GM21515 (cell line): ENCODE data around the gene MUC4.
"Not testable (repeated sequence)": the region's sequence is repeated elsewhere in the genome, so short reads cannot be mapped to it uniquely, and the experiment has no call there.

Experiments used
- ATAC-seq: cut with Tn5 transposase; IDR thresholded peaks from one replicate; pipeline ENCODE4 v1.9.1; 2021; ENCODE audit not compliant: unreplicated experiment

MUC4 gene

DNA sequence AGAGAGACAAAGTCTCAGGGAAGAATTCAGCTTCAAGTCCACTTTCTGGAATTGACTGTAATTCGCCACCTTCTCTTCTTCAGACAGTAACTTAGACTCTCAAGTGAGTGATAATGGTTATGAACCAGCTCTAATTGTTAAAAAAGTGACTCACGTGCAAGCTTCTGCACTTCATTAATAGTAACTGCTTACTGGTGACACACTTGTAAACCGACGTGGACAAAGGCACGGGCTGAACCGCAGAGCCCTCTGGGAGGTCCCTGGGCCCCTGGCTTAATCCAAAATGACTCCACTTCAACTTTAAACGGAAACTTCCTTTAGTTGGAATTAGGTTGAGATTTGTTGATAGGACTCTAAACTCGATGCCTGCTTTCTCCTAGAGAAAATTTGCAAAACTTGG, 17.0 kb downstream of the MUC4 start:
- ATAC-seq = no peak

DNA sequence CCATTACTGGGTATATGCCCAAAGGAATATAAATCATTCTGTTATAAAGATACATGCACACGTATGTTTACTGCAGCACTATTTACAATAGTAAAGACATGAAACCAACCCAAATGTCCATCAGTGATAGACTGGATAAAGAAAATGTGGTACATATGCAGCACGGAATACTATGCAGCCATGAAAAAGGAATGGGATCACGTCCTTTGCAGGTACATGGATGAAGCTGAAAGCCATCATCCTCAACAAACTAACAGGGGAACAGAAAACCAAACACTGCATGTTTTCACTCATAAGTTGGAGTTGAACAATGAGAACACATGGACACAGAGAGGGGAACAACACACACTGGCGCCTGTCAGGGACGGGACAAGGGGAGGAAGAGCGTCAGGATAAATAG, 19.1 kb downstream of the MUC4 start:
- not testable (repeated sequence) for ATAC-seq

DNA sequence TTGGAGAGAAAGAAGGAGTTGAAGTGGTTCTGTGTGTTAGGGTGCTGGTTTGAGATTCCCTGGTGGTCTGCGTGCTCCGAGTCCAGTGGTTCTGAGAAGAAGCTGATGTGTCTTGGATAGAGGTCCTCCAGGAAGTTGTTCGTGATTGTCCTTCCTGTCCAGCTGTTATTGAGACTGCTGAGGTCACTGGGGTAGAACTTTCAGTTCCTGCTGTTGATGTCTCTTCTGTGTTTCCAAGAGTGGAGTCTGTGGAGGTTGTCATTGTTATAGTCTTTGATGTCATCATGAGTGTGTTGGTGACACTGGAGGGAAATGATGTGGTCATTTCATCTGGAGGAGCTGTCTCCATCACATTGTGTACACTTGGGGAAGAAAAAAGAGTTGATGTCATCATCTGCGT, 20.8 kb downstream of the MUC4 start:
- no peak for ATAC-seq

- no peak for ATAC-seq
These were observed 22.8 kb downstream of the MUC4 start for GRCh38 chr3:195788711-195789581.

- not testable (repeated sequence) for ATAC-seq
These were observed 25.8 kb downstream of the MUC4 start for GRCh38 chr3:195785781-195786405.

- ATAC-seq = not testable (repeated sequence)
These were observed 27.7 kb downstream of the MUC4 start for GRCh38 chr3:195784031-195784430.

DNA sequence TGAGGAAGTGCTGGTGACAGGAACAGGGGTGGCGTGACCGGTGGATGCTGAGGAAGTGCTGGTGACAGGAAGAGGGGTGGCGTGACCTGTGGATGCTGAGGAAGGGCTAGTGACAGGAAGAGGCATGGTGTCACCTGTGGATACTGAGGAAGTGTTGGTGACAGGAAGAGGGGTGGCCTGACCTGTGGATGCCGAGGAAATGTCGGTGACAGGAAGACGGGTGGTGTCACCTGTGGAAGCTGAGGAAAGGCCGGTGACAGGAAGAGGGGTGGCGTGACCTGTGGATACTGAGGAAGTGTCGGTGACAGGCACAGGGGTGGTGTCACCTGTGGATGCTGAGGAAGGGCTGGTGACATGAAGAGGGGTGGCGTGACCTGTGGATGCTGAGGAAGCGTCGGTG, 30.5 kb downstream of the MUC4 start:
- ATAC-seq = not testable (repeated sequence)

DNA sequence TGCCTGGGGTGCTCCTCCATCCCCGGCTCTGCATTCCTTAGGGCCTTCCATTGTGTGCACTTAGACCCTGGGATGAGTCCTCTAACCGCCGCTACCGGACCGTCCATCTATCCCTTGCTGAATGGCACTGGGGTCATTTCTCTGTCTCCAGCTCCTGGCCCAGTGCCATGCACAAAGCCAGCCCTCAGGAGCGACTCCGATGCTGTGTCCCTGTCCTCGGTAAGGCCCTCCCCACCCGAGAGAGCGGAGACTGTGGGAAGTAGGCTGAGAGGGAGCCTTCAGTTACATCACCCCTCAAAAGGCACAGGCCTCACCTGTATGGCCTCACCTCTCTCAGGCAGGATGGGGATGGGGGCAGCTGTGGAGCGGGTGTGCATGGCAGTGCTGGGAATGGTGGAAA, 33.8 kb downstream of the MUC4 start:
- no peak for ATAC-seq

DNA sequence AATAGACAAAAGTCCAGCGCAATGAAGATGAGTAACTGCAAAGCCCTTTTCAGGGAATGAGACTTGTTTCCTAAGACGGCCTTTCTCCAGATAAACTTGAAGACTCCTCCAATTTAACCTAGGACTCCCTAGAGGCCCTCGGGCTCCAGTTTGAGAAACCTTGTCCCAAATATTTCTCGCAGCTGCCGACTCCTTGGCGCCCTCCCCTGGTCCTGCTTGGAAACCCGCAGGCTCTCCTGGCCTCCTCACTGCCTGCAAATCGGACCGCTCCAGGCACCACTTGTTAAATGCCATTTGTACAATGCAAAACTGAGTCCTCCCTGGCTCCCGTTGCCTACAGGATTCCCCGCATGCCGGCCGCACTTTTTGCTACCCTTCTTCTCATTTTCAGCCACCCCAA, 36.8 kb downstream of the MUC4 start:
- ATAC-seq = no peak

DNA sequence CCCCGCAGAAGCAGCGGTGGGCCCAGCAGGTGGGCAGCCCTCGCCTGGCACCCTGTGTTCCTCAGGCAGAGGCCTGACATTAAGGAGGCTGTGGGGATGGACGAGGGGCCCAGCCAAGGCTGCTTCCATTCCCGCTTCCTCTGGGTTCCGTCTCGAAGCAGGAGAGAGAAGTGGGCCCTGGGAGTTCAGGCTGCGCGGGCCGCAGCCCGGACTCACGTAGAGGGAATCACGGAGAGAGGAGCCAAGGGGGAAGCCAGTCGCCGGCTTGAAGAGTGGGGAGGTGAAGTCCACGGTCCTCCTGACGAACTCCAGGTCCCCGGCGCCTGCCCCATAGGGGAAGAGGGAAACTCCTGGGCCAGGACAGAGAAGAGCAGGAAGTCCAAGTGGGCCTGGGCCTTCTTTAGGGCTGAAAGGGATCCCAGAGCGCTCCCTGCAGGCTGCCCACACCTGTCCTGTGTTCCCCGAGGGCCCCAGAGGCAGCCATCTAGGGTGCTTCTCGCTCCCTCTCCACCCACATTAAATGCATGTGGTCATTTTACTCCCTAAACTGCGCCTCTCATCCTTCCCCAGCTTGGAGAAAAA, 37.7 kb downstream of the MUC4 start:
- no peak for ATAC-seq

GRCh38 chr3:195771646-195772300, 40.0 kb downstream of the MUC4 start:
- ATAC-seq = no peak

DNA sequence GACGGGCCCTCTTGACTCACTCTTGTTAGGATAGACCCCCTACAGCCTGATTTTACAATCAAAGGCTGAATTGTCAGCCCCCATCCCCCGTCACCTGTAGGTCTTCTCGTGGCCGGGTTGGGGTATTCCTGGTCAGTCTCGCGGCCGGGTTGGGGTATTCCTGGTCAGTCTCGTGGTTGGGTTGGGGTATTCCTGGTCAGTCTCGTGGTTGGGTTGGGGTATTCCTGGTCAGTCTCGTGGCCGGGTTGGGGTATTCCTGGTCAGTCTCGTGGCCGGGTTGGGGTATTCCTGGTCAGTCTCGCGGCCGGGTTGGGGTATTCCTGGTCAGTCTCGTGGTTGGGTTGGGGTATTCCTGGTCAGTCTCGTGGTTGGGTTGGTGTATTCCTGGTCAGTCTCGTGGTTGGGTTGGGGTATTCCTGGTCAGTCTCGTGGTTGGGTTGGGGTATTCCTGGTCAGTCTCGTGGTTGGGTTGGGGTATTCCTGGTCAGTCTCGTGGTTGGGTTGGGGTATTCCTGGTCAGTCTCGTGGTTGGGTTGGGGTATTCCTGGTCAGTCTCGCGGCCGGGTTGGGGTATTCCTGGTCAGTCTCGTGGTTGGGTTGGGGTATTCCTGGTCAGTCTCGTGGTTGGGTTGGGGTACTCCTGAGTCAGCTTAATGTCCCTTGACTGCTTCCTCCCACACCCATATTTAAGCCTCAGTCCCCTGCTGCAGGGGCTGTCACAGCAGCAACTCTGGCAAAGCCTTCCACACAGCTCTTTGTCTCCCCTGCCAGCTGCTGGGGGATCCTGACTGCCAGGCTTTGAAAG, 40.7 kb downstream of the MUC4 start:
- ATAC-seq = not testable (repeated sequence)

DNA sequence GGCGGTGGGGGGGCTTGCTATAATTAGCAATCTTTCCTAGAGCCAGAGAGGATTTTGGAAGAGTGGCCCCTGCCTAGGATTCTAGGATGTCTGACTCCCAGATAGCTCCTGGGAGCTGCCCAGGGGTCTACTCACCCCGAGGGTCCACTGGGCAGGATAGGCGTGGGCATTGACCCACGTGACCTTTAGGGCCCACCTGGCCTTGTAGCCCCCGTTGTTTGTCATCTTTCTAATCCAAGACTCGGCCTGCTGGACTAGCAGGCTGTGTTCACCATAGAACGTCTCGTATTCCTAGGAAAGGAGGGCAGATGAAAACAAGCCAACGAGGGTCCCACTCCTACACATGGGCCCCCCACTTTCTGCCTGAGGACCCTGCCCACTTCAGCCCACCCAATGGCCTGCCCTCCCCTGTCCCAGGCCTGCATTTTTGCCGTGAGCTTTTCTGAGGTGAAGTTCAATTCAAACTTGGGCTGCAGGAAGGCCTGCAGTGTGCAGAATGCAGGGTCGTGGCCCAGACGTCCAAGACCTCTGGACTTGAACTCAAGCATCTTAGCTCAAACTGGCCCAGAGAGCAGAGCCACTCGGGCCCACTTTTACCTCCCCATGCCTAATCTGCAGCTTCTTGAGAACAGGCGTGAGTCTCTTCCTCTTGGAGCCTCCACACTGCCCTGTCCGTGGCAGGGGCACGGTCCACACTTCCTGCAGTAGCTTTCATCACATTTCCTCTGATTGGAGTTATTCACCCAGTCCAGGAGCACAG, 41.5 kb downstream of the MUC4 start:
- no peak for ATAC-seq

GRCh38 chr3:195769551-195769950, 42.2 kb downstream of the MUC4 start:
- ATAC-seq = no peak

GRCh38 chr3:195768831-195769303, 42.9 kb downstream of the MUC4 start:
- ATAC-seq = no peak

GRCh38 chr3:195768414-195768813, 43.3 kb downstream of the MUC4 start:
- no peak for ATAC-seq

GRCh38 chr3:195767792-195768191, 43.9 kb downstream of the MUC4 start:
- no peak for ATAC-seq

DNA sequence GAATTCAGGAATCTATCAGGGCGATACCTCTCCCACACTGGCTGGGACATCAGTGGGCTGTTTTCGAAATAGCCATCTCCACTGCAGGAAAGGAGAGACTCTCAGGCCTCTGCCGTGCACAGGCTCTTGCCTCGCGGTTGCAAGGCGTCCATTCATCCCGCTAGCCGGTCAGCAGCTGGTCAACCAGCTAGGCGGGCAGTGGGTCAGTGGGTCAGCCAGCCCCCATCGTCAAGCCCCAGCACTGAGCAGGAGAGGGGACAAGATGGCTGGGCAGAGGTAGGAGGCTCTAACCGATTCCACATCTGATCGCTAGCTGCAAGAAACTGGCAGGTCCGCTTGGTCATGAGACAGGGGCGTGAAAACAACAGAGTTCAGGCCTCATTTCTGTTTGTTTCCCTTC, 45.1 kb downstream of the MUC4 start:
- ATAC-seq = no peak

DNA sequence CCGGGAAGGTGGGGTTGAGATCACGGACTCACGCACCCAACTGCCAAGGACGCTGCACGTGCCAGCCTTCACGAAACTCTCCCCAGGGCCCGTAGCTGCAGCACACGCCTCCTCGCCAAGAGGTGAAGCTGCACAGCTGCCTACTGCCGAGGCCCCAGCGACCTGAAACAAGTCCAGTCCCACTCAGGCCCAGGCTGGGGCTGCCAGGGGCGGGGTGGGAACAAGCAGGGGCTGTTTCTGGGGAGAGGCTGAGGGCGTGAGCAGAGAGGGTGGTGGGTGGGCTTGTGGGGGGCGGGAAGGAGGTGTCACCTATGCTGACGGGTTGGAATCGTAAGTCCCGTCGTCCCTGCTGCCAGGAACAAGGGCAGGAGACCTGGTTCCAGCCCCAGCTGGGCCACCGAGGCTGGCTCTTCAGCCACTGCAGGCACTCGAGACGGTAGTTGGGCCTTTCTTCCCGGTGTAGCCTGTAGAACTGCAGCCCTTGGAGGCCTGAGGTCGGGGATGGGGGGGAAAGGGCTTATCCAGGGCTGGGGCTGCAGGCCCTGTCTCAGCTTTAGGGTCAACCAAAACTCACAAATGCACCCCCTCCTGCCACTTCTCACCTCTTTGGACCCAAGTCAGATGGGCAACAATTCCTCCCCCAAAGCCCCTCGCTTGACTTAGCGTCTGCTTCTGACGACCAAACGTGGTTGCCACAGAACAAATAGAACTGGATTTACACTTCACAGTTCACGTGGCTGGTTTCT, 46.6 kb downstream of the MUC4 start:
- no peak for ATAC-seq
